GM10847 (cell line): ENCODE measurements around the gene PSG6.
"Not testable (repeated sequence)": the region's sequence is repeated elsewhere in the genome, so short reads cannot be mapped to it uniquely, and the experiment has no call there.

Experiments
- POLR2A ChIP-seq: IDR thresholded peaks from 2 replicates; pipeline ENCODE4 v1.6.1; 2011; ENCODE audit not compliant: insufficient read length; ENCODE audit errors: extremely low read depth

The PSG6 gene

DNA sequence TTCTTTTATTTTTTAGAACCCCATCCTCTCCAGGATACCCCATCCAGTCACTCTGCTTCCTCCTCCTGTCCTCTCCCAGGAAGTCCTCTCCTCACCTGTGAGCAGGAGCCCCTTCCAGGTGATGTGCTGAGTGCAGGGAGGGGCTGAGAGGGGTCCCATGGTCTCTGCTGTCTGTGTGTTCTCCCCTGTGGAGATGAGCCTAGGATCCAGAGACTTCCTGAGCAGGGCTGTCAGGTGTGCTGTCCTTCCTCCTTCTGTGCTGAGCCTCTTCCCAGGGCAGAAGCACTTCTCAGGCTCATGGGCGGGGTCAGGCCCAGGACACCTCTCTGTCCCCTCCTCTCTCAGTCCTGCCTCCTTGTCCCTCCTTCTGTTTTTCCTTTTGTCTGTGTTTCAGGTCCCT lies at the start of gene PSG6:
PSG6 (minus strand) TSS at position 261 of the 400 bp plus-strand sequence; CDS start at position 159, 102 bp downstream.
- TF ChIP-seq POLR2A = not testable (repeated sequence)

DNA sequence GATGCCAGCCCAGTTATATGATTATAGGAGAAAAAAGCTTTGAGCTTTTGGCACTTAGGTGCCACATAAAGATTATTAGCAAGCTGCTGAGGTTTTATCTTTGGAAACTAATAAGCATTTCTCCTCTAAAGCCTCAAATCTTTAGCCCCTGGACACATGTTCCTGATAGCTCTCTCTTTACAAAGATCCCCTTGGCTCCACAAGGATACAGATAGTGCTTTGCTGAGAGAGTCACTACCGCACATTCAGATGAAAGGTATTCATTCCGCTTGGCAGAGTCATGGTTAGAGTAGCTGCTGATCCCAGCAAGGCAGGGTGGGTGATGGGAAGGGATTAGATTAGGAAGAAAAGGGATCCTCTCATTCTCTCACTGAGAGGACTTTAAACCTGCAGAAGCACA lies 47.5 kb upstream of the PSG6 start:
- TF ChIP-seq POLR2A = no peak

DNA sequence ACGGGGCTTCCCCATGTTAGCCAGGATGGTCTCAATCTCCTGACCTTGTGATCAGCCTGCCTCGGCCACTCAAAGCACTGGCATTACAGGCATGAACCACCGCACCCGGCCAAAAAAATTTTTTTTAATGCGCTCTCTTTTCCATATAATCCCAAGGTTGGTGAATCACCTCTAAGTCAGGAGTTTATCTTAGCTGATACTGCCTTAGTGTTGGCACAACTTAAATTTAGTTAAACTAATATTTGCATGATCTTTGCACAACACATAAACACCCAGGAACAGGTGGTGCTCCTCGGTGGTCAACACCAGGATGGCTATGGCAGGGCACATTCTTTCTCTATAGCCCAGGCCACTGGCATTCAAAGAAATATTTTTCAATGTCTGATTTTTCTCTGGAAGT lies 43.4 kb upstream of the PSG6 start:
- TF ChIP-seq POLR2A = no peak

DNA sequence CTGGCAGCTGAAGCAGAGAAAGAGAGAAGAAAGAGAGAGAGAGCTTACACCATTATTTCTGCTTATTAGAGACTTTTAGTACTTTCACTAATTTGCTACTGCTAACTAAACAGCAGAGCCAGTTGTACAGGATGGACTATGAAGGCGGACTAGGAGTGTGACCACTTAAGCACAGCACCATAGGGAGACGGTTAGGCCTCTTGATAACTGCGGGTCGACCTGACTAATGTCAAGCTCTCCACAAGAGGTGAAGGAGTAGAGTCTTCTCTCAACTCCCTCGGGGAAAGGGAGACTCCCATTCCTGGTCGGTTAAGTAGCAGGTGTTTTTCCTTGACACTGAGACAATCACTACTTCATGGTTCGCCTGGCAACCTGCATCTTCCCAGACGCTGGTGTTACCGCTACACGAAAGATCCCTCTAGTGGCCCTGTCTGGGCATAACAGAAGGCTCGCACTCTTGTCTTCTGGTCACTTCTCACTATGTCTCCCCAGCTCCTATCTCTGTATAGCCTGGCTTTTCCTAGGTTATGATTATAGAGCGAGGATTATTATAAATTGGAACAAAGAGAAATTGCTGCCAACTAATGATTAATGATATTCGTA lies 24.6 kb upstream of the PSG6 start:
- no peak for TF ChIP-seq POLR2A

DNA sequence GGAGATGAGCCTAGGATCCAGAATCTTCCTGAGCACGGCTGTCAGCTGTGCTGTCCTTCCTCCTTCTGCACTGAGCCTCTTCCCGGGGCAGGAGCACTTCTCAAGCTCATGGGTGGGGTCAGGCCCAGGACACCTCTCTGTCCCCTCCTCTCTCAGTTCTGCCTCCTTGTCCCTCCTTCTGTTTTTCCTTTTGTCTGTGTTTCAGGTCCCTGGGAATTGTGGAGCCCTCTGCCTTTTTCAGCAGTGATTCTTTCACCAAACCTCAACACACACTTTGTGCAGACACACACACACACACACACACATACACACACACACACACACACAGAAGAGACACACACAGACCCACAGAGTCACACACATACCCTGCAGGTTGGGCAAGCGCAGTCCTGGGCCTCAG lies 19.4 kb upstream of the PSG6 start, which contains the start of gene PSG7:
PSG7 (minus strand) TSS at position 101 of the 400 bp plus-strand sequence. CDS start 131 bp downstream, outside the sequence.
- TF ChIP-seq POLR2A = not testable (repeated sequence)

DNA sequence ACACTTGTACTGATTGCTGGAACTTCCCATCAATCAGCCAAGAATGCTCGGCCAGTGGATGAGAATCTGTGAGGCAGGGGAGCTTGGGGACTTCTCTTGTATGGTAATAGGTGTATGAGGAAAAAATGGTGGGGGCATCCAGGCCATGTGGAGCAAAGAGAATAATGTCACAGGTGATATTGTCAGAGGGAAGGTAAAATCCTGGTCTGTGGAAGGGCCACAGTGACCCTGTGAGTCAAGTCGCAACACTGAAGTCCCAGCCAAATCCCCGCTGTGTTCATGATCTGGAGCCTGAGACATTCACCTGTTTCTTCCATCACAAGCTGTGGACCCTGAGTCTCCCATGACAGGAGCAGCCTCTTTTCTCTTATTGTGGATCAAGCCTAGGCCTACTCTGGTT lies 11.2 kb upstream of the PSG6 start:
- no peak for TF ChIP-seq POLR2A

DNA sequence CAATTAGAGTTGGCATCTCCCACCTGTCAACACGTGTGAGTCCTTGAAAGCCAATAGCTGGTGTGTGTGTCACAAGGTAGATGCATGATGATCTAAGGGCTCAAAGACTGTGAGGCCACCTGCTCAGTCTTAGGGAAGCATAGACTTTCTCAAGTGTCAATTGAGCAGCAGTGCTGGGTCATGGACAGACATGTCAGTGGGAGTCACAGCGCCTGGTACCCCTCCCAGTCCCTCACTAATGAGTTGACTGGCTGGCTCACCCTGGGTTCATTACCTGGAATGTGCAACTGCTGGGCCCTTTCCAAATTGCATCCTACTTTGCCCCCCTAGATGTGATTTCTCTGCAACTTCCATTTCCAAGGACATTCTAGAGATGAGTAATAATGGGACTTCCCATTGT lies 9.1 kb upstream of the PSG6 start:
- TF ChIP-seq POLR2A = no peak

DNA sequence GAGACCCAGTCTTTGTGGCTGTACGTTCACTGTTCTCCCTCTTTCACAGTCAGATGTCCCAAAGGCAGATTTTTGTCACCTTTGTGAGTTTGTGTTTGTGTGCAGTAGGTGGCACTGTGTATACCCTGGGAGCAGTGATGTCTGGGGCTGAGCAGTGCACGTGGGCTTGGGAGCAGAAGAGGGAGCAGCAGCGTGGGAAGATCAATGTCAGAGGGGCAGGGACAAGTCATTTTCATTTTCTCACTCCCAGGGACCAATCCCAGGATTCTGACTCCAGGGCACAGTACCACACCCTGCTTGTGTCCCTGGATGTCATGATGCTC lies 2.0 kb upstream of the PSG6 start:
- no peak for TF ChIP-seq POLR2A

DNA sequence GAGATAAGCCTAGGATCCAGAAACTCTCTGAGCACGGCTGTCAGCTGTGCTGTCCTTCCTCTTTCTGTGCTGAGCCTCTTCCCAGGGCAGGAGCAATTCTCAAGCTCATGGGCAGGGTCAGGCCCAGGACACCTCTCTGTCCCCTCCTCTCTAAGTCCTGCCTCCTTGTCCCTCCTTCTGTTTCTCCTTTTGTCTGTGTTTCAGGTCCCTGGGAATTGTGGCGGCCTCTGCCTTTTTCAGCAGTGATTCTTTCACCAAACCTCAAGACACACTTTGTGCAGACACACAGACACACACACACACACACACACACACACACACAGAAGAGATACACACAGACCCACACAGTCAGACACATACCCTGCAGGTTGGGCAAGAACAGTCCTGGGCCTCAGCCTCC lies 38.1 kb downstream of the PSG6 start, which contains the start of gene PSG1:
PSG1 (minus strand) TSS at position 101 of the 400 bp plus-strand sequence. CDS start 132 bp downstream, outside the sequence.
- no peak for TF ChIP-seq POLR2A

DNA sequence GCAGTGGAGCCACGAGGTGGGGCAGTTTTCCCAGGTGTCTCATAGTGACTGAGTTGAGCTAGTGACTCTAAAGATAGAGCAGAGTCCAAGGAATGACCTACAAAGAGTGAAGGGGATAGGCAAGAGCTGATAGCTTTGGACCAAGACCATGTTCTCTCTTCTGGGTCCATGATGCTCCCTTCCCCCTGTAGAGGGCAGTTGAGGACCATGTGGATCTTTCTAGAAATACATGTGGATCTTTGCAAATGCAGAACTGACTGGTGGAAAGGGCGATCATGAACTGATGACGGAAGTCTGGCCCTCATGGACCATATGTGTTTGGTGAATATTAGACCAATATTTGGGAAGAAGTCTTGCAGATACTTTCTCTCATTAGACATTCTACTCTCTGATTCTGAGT lies 45.1 kb downstream of the PSG6 start:
- no peak for TF ChIP-seq POLR2A

DNA sequence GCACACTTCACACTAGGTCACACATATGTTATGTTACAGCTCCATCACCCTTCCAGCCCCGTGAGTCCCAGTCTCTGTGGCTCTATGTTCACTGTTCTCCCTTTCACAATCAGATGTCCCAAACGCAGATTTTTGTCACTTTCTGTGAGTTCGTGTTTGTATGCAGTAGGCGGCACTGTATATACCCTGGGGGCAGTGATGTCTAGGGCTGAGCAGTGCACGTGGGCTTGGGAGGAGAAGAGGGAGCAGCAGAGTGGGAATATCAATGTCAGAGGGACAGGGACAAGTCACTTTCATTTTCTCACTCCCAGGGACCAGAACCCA lies 60.2 kb downstream of the PSG6 start:
- TF ChIP-seq POLR2A = no peak
